HCT116 (cell line): Measurements from ENCODE around the gene SLC38A8. TPM values are rescaled to one million over a fixed set of nuclear protein-coding genes. Genes with fewer than 3 reads are reported as not detected.

Source experiments
- ATAC-seq: fragments of 200-7000 bp; cut with Tn5 transposase; 2 replicates; pipeline ENCODE4 v1.9.1; 2020; ENCODE audit warnings: mild to moderate bottlenecking, moderate library complexity
- BruUV-seq: library from RNA; stranded (reverse); fragments of 400-500 nt; replicated peaks from 2 replicates; lab custom pipeline; 2021; lab: Mats Ljungman, UMichigan
- CTCF ChIA-PET: fragments of 300-600 bp; sonication (Branson Sonifier 250); formaldehyde crosslinking; loops from one replicate; lab custom pipeline; 2021; ENCODE audit warnings: antibody characterized with exemption; lab: Charles Lee
- POLR2A ChIA-PET: fragments of 300-600, 350-600 bp; sonication (Branson Sonifier 250); formaldehyde crosslinking; loops from one replicate; lab custom pipeline; 2021; ENCODE audit warnings: antibody characterized with exemption; lab: Charles Lee
- RAD21 ChIA-PET, 2 experiments: fragments of 300-600 bp; sonication (Branson Sonifier 250); formaldehyde crosslinking; loops; one replicate each; lab custom pipeline; 2023; ENCODE audit warnings: low total read pairs in 2 of 2; ENCODE audit not compliant: uncharacterized antibody in 2 of 2, unreplicated experiment in 2 of 2, low non-redundant PET in 1 of 2; lab: Charles Lee
- DNase-seq: peaks from one replicate; pipeline ENCODE4 v3.0.0-alpha.2; 2010; ENCODE audit warnings: low read depth, low spot score
- H2AFZ ChIP-seq: fragments of 200-600 bp; shearing (Covaris generic), sonication (generic); 2 replicates; pipeline ENCODE4 v1.6.1; 2017; ENCODE audit warnings: low read depth, mixed run types, mixed read lengths, antibody characterized with exemption, low read length; ENCODE audit not compliant: poor library complexity, severe bottlenecking
- H3K27ac ChIP-seq: 2 replicates; pipeline ENCODE4 v1.5.1; 2012; ENCODE audit warnings: low read depth, low read length
- H3K27me3 ChIP-seq: fragments of 200-600 bp; sonication (generic); 2 replicates; pipeline ENCODE4 v1.6.1; 2016; ENCODE audit warnings: mixed run types, low read length, mixed read lengths; ENCODE audit not compliant: insufficient read depth
- H3K36me3 ChIP-seq, 2 experiments: fragments of 200-500 bp in 1 of 2; fragments of 200-600 bp in 1 of 2; sonication (Bioruptor generic) in 1 of 2; sonication (generic) in 1 of 2; 2 replicates each; pipeline versions ENCODE4 v1.5.1 to v1.6.1; 2014 to 2016; ENCODE audit warnings: low read length in 2 of 2, inconsistent platforms in 1 of 2, mixed read lengths in 1 of 2, mixed run types in 1 of 2; ENCODE audit not compliant: insufficient read depth in 2 of 2, control insufficient read depth in 1 of 2
- H3K4me1 ChIP-seq, 2 experiments: fragments of 200-600 bp in 1 of 2; sonication (generic) in 1 of 2; 2 replicates each; pipeline versions ENCODE4 v1.5.1 to v1.6.1; 2012 to 2017; ENCODE audit warnings: low read length in 2 of 2, inconsistent platforms in 1 of 2, mild to moderate bottlenecking in 1 of 2, mixed read lengths in 1 of 2, mixed run types in 1 of 2, moderate library complexity in 1 of 2; ENCODE audit not compliant: insufficient read depth in 2 of 2, control insufficient read depth in 1 of 2
- H3K4me2 ChIP-seq: fragments of 200-600 bp; sonication (generic); 2 replicates; pipeline ENCODE4 v1.6.1; 2017; ENCODE audit warnings: mixed run types, low read length, mixed read lengths
- H3K4me3 ChIP-seq, 2 experiments: fragments of 200-600 bp in 1 of 2; sonication (generic) in 1 of 2; replicated peaks in 1 of 2; 2 replicates each; pipeline ENCODE4 v1.5.1; 2011 to 2016; ENCODE audit warnings: low read length in 2 of 2, control low read depth in 1 of 2, low read depth in 1 of 2, mild to moderate bottlenecking in 1 of 2, mixed read lengths in 1 of 2, mixed run types in 1 of 2
- H3K79me2 ChIP-seq: fragments of 200-600 bp; sonication (generic); 2 replicates; pipeline ENCODE4 v1.6.1; 2017; ENCODE audit warnings: mild to moderate bottlenecking, mixed run types, low read length, moderate library complexity, mixed read lengths; ENCODE audit not compliant: insufficient read depth
- H3K9ac ChIP-seq: fragments of 200-600 bp; sonication (generic); 2 replicates; pipeline ENCODE4 v1.6.1; 2016; ENCODE audit warnings: low read length, mixed read lengths
- H3K9me2 ChIP-seq: fragments of 200-600 bp; sonication (generic), shearing (Covaris generic); 2 replicates; pipeline ENCODE4 v1.6.1; 2017; ENCODE audit warnings: mixed run types, mild to moderate bottlenecking, moderate library complexity; ENCODE audit not compliant: insufficient read depth
- H3K9me3 ChIP-seq, 2 experiments: fragments of 200-500 bp in 1 of 2; fragments of 200-600 bp in 1 of 2; sonication (Bioruptor generic) in 1 of 2; sonication (generic) in 1 of 2; 2 replicates each; pipeline ENCODE4 v1.6.1; 2014 to 2017; ENCODE audit warnings: low read length in 2 of 2, mixed read lengths in 2 of 2, inconsistent platforms in 1 of 2, low read depth in 1 of 2, mild to moderate bottlenecking in 1 of 2, mixed run types in 1 of 2, moderate library complexity in 1 of 2; ENCODE audit not compliant: control insufficient read depth in 1 of 2, insufficient read depth in 1 of 2
- H4K20me1 ChIP-seq: fragments of 200-600 bp; sonication (generic), shearing (Covaris generic); 2 replicates; pipeline ENCODE4 v1.6.1; 2017; ENCODE audit warnings: mixed run types, mild to moderate bottlenecking, moderate library complexity; ENCODE audit not compliant: insufficient read depth
- CEBPB ChIP-seq: IDR thresholded peaks from 2 replicates; pipeline ENCODE4 v1.6.1; 2012; ENCODE audit warnings: low read depth
- FOSL1 ChIP-seq: IDR thresholded peaks from 2 replicates; pipeline ENCODE4 v1.6.1; 2012; ENCODE audit warnings: low read depth
- JUND ChIP-seq: IDR thresholded peaks from 2 replicates; pipeline ENCODE4 v1.6.1; 2012
- POLR2A ChIP-seq: IDR thresholded peaks from 2 replicates; pipeline ENCODE4 v1.7.0; 2011; ENCODE audit warnings: borderline replicate concordance; ENCODE audit not compliant: insufficient read depth, insufficient read length; ENCODE audit errors: extremely low read depth
- POLR2AphosphoS5 ChIP-seq: IDR thresholded peaks from 2 replicates; pipeline ENCODE4 v1.6.1; 2011; ENCODE audit warnings: mild to moderate bottlenecking, low read depth, low read length, moderate library complexity
- RAD21 ChIP-seq: IDR thresholded peaks from 2 replicates; pipeline ENCODE4 v1.6.1; 2012; ENCODE audit warnings: low read depth, mild to moderate bottlenecking
- REST ChIP-seq: IDR thresholded peaks from 2 replicates; pipeline ENCODE4 v1.6.1; 2012; ENCODE audit warnings: low read depth
- SP1 ChIP-seq: IDR thresholded peaks from 2 replicates; pipeline ENCODE4 v1.6.1; 2012; ENCODE audit warnings: low read depth
- SRF ChIP-seq: IDR thresholded peaks from 2 replicates; pipeline ENCODE4 v1.6.1; 2012; ENCODE audit warnings: low read depth
- YY1 ChIP-seq: IDR thresholded peaks from 2 replicates; pipeline ENCODE4 v1.6.1; 2011; ENCODE audit warnings: low read length, low read depth, moderate library complexity, mild to moderate bottlenecking; ENCODE audit not compliant: insufficient replicate concordance; ENCODE audit errors: extremely low read depth
- ZBTB33 ChIP-seq: IDR thresholded peaks from 2 replicates; pipeline ENCODE4 v1.6.1; 2011; ENCODE audit warnings: mild to moderate bottlenecking, low read length, moderate library complexity; ENCODE audit not compliant: insufficient replicate concordance; ENCODE audit errors: extremely low read depth
- ZFX ChIP-seq: fragments of 450-650 bp; IDR thresholded peaks from 2 replicates; pipeline ENCODE4 v1.6.1; 2017
- intact Hi-C: fragments of 100-400 bp; cut with micrococcal nuclease; formaldehyde crosslinking; loops from 2 replicates; pipeline ENCODE4 v1.10.0; 2022
- total RNA-seq: library from RNA; stranded (reverse); gene quantifications from one replicate; pipeline ENCODE4 v1.2.1, GENCODE V29; 2021; ENCODE audit not compliant: unreplicated experiment

SLC38A8 gene
- total RNA-seq, 1 experiment from 2014 or later, result not detected

DNA sequence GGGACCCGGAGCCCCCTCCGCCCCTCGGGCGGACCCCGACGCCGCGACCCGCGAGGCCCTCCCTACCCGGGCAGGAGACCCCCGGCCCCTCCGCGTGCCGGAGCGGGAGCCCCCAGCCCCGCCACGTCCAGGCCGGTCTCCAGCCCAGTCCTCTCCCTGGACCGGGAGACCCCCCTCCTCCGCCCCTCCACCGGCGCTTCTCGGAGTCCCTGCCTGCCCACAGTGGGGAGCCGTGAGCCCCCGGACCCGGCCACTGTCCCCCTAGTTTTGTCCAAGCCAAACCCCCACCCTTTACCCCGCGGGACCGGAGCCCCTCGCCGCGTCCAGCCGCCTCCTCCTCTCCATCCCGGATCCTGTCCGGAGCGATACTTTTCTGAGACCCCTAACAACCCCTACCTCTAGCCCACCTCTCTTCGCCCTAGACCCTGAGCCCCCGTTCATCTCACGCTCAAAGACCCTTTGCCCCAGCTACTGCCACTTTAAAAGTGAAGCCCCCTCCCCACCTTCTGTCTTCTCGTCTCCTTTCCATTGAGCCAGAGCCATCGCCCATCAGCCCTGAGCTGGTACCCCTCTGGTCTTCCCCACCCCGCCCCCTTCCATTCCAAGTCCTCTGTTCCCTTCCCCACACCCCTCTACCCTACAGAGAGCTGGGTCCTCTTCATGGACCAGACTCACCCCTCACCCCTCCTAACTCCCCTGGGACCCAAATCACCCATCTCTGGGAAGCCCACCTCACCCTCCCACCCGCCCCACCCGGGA is 73.5 kb downstream of the SLC38A8 start:
- DNase-seq (no peak), ATAC-seq (no peak)
- TF ChIP-seq SP1 (no peak), SRF (no peak), ZBTB33 (no peak), POLR2AphosphoS5 (no peak), RAD21 (no peak), FOSL1 (no peak), JUND (no peak), ZFX (no peak), CEBPB (no peak), REST (no peak), YY1 (no peak), POLR2A (no peak)
- Histone ChIP-seq H3K9me2 (no peaks in the 10 kb centered on the region), H3K36me3 (no peaks in the 10 kb centered on the region), H3K79me2 (no peaks in the 10 kb centered on the region), H3K4me1 (no peaks in the 10 kb centered on the region), H4K20me1 (no peaks in the 10 kb centered on the region), H3K27ac (no peak overlapping the region), H3K4me3 (no peak overlapping the region), H3K9me3 (no peaks in the 10 kb centered on the region), H3K4me2 (no peak overlapping the region), H2AFZ (no peak overlapping the region), H3K9ac (no peak overlapping the region), H3K27me3 (no peaks in the 10 kb centered on the region)
- no TSS peak for BruUV-seq
- ChIA-PET RAD21 (interaction anchor here in 1 of 2 experiments (0.6 kb wide), 3 partner anchors 44 to 88 kb away, joined by 3 to 5 read pairs (median 3); no protein-coding TSS in a partner anchor), POLR2A (no interaction called here), CTCF (interaction anchor here (0.6 to 2.4 kb wide), 4 partner anchors 45 to 116 kb away, joined by 3 to 8 read pairs (median 4); no protein-coding TSS in a partner anchor)
- intact Hi-C loops, result loop anchor here (1.0 kb wide), 3 partner anchors 79 to 515 kb away; no protein-coding TSS in a partner anchor
